ENCODE results near the gene TMEM244. TPM values are rescaled to one million over a fixed set of nuclear protein-coding genes. Genes with fewer than 3 reads are reported as not detected.

Gene TMEM244
- total RNA-seq, 1 donor from 2014 or later = not detected

GRCh38 chr6:129863664-129864063 is 2.5 kb upstream of the TMEM244 start:
- H3K4me1 Mint-ChIP-seq (ENCODE audit: unreplicated experiment) = no peaks in the 10 kb centered on the region
- H3K27ac Mint-ChIP-seq (ENCODE audit: unreplicated experiment) = no peak overlapping the region
- H3K27me3 Mint-ChIP-seq (ENCODE audit: unreplicated experiment) = no peaks in the 10 kb centered on the region
- TF ChIP-seq CTCF (IDR thresholded peaks at IDR 0.05; ENCODE audit: unreplicated experiment) = no peak
- no peaks in the 10 kb centered on the region for H3K36me3 Mint-ChIP-seq (ENCODE audit: low read depth, unreplicated experiment)
- no peak for DNase-seq (ENCODE audit: low spot score)
- H3K9me3 Mint-ChIP-seq (ENCODE audit: unreplicated experiment) = no peaks in the 10 kb centered on the region
- H3K4me3 Mint-ChIP-seq (ENCODE audit: unreplicated experiment) = no peak overlapping the region

- no peak for DNase-seq (ENCODE audit: low spot score)
These were observed 1.6 kb downstream of the TMEM244 start for GRCh38 chr6:129859524-129859923.

GRCh38 chr6:129857838-129858237 is 3.3 kb downstream of the TMEM244 start:
- TF ChIP-seq CTCF (IDR thresholded peaks at IDR 0.05; ENCODE audit: unreplicated experiment) = no peak
- Mint-ChIP-seq H3K36me3 (ENCODE audit: low read depth, unreplicated experiment) (no peaks in the 10 kb centered on the region), H3K27me3 (ENCODE audit: unreplicated experiment) (peaks cover under 1% of the 10 kb centered on the region), H3K27ac (ENCODE audit: unreplicated experiment) (no peak overlapping the region), H3K4me3 (ENCODE audit: unreplicated experiment) (no peak overlapping the region), H3K4me1 (ENCODE audit: unreplicated experiment) (peaks cover under 1% of the 10 kb centered on the region), H3K9me3 (ENCODE audit: unreplicated experiment) (no peaks in the 10 kb centered on the region)
- no peak for DNase-seq (ENCODE audit: low spot score)

More at GRCh38 chr6:129859524-129859923, 1.6 kb downstream of the TMEM244 start:
- no peaks in the 10 kb centered on the region for H3K36me3 Mint-ChIP-seq (ENCODE audit: low read depth, unreplicated experiment)
- no peaks in the 10 kb centered on the region for H3K9me3 Mint-ChIP-seq (ENCODE audit: unreplicated experiment)
- no peaks in the 10 kb centered on the region for H3K27me3 Mint-ChIP-seq (ENCODE audit: unreplicated experiment)
- H3K27ac Mint-ChIP-seq (ENCODE audit: unreplicated experiment) = no peak overlapping the region
- H3K4me3 Mint-ChIP-seq (ENCODE audit: unreplicated experiment) = no peak overlapping the region
- no peak for TF ChIP-seq CTCF (IDR thresholded peaks at IDR 0.05; ENCODE audit: unreplicated experiment)
- H3K4me1 Mint-ChIP-seq (ENCODE audit: unreplicated experiment) = no peaks in the 10 kb centered on the region

GRCh38 chr6:129853996-129854711 is 7.0 kb downstream of the TMEM244 start:
- Mint-ChIP-seq H3K4me3 (ENCODE audit: unreplicated experiment) (no peak overlapping the region), H3K27ac (ENCODE audit: unreplicated experiment) (no peak overlapping the region), H3K9me3 (ENCODE audit: unreplicated experiment) (no peaks in the 10 kb centered on the region), H3K36me3 (ENCODE audit: low read depth, unreplicated experiment) (no peaks in the 10 kb centered on the region), H3K4me1 (ENCODE audit: unreplicated experiment) (peaks cover 8% of the 10 kb centered on the region), H3K27me3 (ENCODE audit: unreplicated experiment) (peaks cover 3% of the 10 kb centered on the region)
- no peak for DNase-seq (ENCODE audit: low spot score)
- TF ChIP-seq CTCF (IDR thresholded peaks at IDR 0.05; ENCODE audit: unreplicated experiment) = no peak

- H3K4me3 Mint-ChIP-seq (ENCODE audit: unreplicated experiment) = no peak overlapping the region
- peaks cover 8% of the 10 kb centered on the region for H3K4me1 Mint-ChIP-seq (ENCODE audit: unreplicated experiment)
- no peak overlapping the region for H3K27ac Mint-ChIP-seq (ENCODE audit: unreplicated experiment)
- no peaks in the 10 kb centered on the region for H3K9me3 Mint-ChIP-seq (ENCODE audit: unreplicated experiment)
- no peak for TF ChIP-seq CTCF (IDR thresholded peaks at IDR 0.05; ENCODE audit: unreplicated experiment)
- DNase-seq (ENCODE audit: low spot score) = no peak
- no peaks in the 10 kb centered on the region for H3K36me3 Mint-ChIP-seq (ENCODE audit: low read depth, unreplicated experiment)
- H3K27me3 Mint-ChIP-seq (ENCODE audit: unreplicated experiment) = peaks cover 5% of the 10 kb centered on the region
These were observed 8.8 kb downstream of the TMEM244 start for GRCh38 chr6:129852257-129852858.
